Fibroblast of peridontal ligament (primary cell): Measurements from ENCODE around the gene RABGAP1L.
"Not testable (repeated sequence)": the region's sequence is repeated elsewhere in the genome, so short reads cannot be mapped to it uniquely, and the experiment has no call there.

Source experiments
- DNase-seq: peaks from one replicate; pipeline ENCODE4 v3.0.0-alpha.2; 2010; ENCODE audit errors: extremely low read depth

RABGAP1L gene

GRCh38 chr1:174703309-174703708, 544.0 kb downstream of the RABGAP1L start:
- DNase-seq, result no peak

GRCh38 chr1:174704300-174704699, 545.0 kb downstream of the RABGAP1L start:
- DNase-seq, result no peak

- no peak for DNase-seq
These were observed 551.8 kb downstream of the RABGAP1L start for GRCh38 chr1:174710868-174711845.

- DNase-seq, result not testable (repeated sequence)
These were observed 552.5 kb downstream of the RABGAP1L start for GRCh38 chr1:174711848-174712247.

- no peak for DNase-seq
These were observed 553.2 kb downstream of the RABGAP1L start for GRCh38 chr1:174712541-174712940.

- no peak for DNase-seq
These were observed 554.5 kb downstream of the RABGAP1L start for GRCh38 chr1:174713796-174714195.

GRCh38 chr1:174719194-174719593, 559.9 kb downstream of the RABGAP1L start:
- no peak for DNase-seq

GRCh38 chr1:174720618-174721017, 561.3 kb downstream of the RABGAP1L start:
- no peak for DNase-seq

GRCh38 chr1:174721246-174721645, 561.9 kb downstream of the RABGAP1L start:
- no peak for DNase-seq

- DNase-seq, result no peak
These were observed 564.5 kb downstream of the RABGAP1L start for GRCh38 chr1:174723816-174724215.

- no peak for DNase-seq
These were observed 564.9 kb downstream of the RABGAP1L start for GRCh38 chr1:174724219-174724618.

GRCh38 chr1:174726167-174726879, 567.0 kb downstream of the RABGAP1L start:
- peak; percentile 74 for DNase-seq

- no peak for DNase-seq
These were observed 567.7 kb downstream of the RABGAP1L start for GRCh38 chr1:174726880-174727585.

- DNase-seq, result no peak
These were observed 575.0 kb downstream of the RABGAP1L start for GRCh38 chr1:174734270-174734669.

- no peak for DNase-seq
These were observed 577.5 kb downstream of the RABGAP1L start for GRCh38 chr1:174736831-174737230.

GRCh38 chr1:174740249-174740968, 581.1 kb downstream of the RABGAP1L start:
- DNase-seq, result peak; percentile 34

- DNase-seq, result no peak
These were observed 583.7 kb downstream of the RABGAP1L start for GRCh38 chr1:174742805-174743653.

GRCh38 chr1:174743654-174744561, 584.6 kb downstream of the RABGAP1L start:
- peak; percentile 75 for DNase-seq

GRCh38 chr1:174744886-174745285, 585.6 kb downstream of the RABGAP1L start:
- DNase-seq, result peak; percentile 30
